ENCODE data around the gene INHBC. TPM values are rescaled to one million over a fixed set of nuclear protein-coding genes. Genes with fewer than 3 reads are reported as not detected.
"Not testable (repeated sequence)": the region's sequence is repeated elsewhere in the genome, so short reads cannot be mapped to it uniquely, and the experiment has no call there.

INHBC gene
- total and polyA plus RNA-seq, 2 donors from 2014 or later = not detected

DNA sequence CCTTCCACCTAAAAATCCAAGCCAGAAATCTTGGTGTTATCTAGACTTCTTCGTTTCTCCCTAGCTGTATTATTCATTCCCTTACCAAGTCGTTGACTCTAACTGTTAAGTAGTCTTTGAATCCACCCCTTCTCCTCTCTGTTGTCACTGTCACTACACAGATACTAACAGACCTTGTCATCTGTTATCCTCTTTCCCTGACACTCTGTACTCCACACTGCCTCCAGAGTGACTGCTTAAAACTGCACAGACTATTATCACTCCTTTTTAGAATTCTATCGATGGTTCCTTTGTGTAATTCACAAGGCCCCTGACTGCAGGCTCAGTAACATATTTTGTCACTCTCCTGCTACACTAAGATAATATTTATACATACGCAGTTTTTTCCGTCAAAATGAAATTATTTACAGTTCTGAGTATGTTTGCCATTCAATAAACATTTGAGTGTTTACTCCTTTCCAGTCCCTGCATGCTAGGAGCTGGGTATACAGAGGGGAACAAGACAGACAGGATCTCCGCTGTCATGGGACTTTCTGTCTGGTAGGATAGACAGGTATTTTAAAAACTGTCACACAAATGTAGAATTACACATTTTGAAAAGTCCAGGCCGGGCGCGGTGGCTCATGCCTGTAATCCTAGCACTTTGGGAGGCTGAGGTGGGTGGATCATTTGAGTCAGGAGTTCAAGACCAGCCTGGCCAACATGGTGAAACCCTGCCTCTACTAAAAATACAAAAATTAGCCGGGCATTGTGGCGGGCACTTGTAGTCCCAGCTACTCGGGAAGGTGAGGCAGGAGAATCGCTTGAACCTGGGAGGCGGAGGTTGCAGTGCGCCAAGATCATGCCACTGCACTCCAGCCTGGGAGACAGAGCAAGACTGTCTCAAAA lies 57.1 kb downstream of the INHBC start:
- intact Hi-C loops (cut with DNase I) = no loop called here
- no peak for FAIRE-seq
- TF ChIP-seq CTCF (IDR thresholded peaks at IDR 0.05; ENCODE audit: borderline replicate concordance, extremely low read depth, insufficient read depth) = no peak
- Histone ChIP-seq H3K9ac (ENCODE audit: low read length in 3 of 3) (no peak overlapping the region), H3K27me3 (ENCODE audit: control insufficient read depth, insufficient read depth, low read length) (no peaks in the 10 kb centered on the region), H3K36me3 (ENCODE audit: control insufficient read depth in 2 of 3, insufficient read depth in 3 of 3, low read length in 3 of 3) (peaks cover 8 to 27% (median 8%) of the 10 kb centered on the region in 3 donors), H3K4me1 (ENCODE audit: control insufficient read depth in 2 of 3, insufficient read depth in 2 of 3, low read depth in 1 of 3, low read length in 3 of 3) (peaks cover 0 to 10% (median 0%) of the 10 kb centered on the region in 3 donors), H3K4me3 (ENCODE audit: low read length in 3 of 3) (no peak overlapping the region), H3K9me3 (ENCODE audit: control insufficient read depth in 2 of 3, insufficient read depth in 1 of 3, low read length in 3 of 3) (no peaks in the 10 kb centered on the region), H3K27ac (ENCODE audit: low read depth in 2 of 2, low read length in 2 of 2) (no peak overlapping the region)
- DNase-seq = no peak

GRCh38 chr12:57495051-57495701 lies 60.6 kb downstream of the INHBC start:
- H3K4me1 ChIP-seq (ENCODE audit: control insufficient read depth in 2 of 3, insufficient read depth in 2 of 3, low read depth in 1 of 3, low read length in 3 of 3); H3K27me3 ChIP-seq (ENCODE audit: control insufficient read depth, insufficient read depth, low read length); H3K4me3 ChIP-seq (ENCODE audit: low read length in 3 of 3); H3K9ac ChIP-seq (ENCODE audit: low read length in 3 of 3); H3K27ac ChIP-seq (ENCODE audit: low read depth in 2 of 2, low read length in 2 of 2); intact Hi-C loops (cut with DNase I); DNase-seq; FAIRE-seq; H3K9me3 ChIP-seq (ENCODE audit: control insufficient read depth in 2 of 3, insufficient read depth in 1 of 3, low read length in 3 of 3): not testable (repeated sequence)
- peaks cover 3 to 38% (median 18%) of the 10 kb centered on the region in 3 donors for H3K36me3 ChIP-seq (ENCODE audit: control insufficient read depth in 2 of 3, insufficient read depth in 3 of 3, low read length in 3 of 3)

GRCh38 chr12:57496822-57497221 lies 62.2 kb downstream of the INHBC start:
- Histone ChIP-seq H3K27ac (ENCODE audit: low read depth in 2 of 2, low read length in 2 of 2) (no peak overlapping the region), H3K27me3 (ENCODE audit: control insufficient read depth, insufficient read depth, low read length) (no peaks in the 10 kb centered on the region), H3K4me1 (ENCODE audit: control insufficient read depth in 2 of 3, insufficient read depth in 2 of 3, low read depth in 1 of 3, low read length in 3 of 3) (no peaks in the 10 kb centered on the region), H3K36me3 (ENCODE audit: control insufficient read depth in 2 of 3, insufficient read depth in 3 of 3, low read length in 3 of 3) (peaks cover 4 to 36% (median 23%) of the 10 kb centered on the region in 3 donors), H3K4me3 (ENCODE audit: low read length in 3 of 3) (no peak overlapping the region), H3K9ac (ENCODE audit: low read length in 3 of 3) (no peak overlapping the region), H3K9me3 (ENCODE audit: control insufficient read depth in 2 of 3, insufficient read depth in 1 of 3, low read length in 3 of 3) (no peaks in the 10 kb centered on the region)
- FAIRE-seq (no peak), DNase-seq (no peak)
- intact Hi-C loops (cut with DNase I) = no loop called here
- no peak for TF ChIP-seq CTCF (IDR thresholded peaks at IDR 0.05; ENCODE audit: borderline replicate concordance, extremely low read depth, insufficient read depth)
